NCI-H82 (cell line): Measurements from ENCODE around the gene ZNF709.
"Not testable (repeated sequence)": the region's sequence is repeated elsewhere in the genome, so short reads cannot be mapped to it uniquely, and the experiment has no call there.

ENCODE experiments used
- DNase-seq: peaks from one replicate; lab custom pipeline; 2025; lab: John Stamatoyannopoulos, UW

The ZNF709 gene

GRCh38 chr19:12453495-12453894 is 31.1 kb downstream of the ZNF709 start:
- DNase-seq = no peak

- DNase-seq = no peak
Measured at GRCh38 chr19:12450844-12451243, 33.8 kb downstream of the ZNF709 start.

GRCh38 chr19:12448808-12449207 is 35.8 kb downstream of the ZNF709 start:
- no peak for DNase-seq

GRCh38 chr19:12440541-12441316 is 43.9 kb downstream of the ZNF709 start, which contains the start of gene ZNF443:
ZNF443 (minus strand) TSS chr19:12441021; CDS start chr19:12440914, 107 bp downstream.
- DNase-seq = peak; percentile 100

- DNase-seq = peak; percentile 72
Measured at GRCh38 chr19:12439686-12440540, 44.7 kb downstream of the ZNF709 start.

GRCh38 chr19:12430726-12431299 is 53.8 kb downstream of the ZNF709 start:
- not testable (repeated sequence) for DNase-seq

- no peak for DNase-seq
Measured at GRCh38 chr19:12425888-12426274, 58.7 kb downstream of the ZNF709 start.

- DNase-seq = no peak
Measured at GRCh38 chr19:12425236-12425887, 59.3 kb downstream of the ZNF709 start.

GRCh38 chr19:12417273-12417672 is 67.3 kb downstream of the ZNF709 start:
- not testable (repeated sequence) for DNase-seq

- DNase-seq = no peak
Measured at GRCh38 chr19:12411893-12412292, 72.7 kb downstream of the ZNF709 start.
